A549 (cell line): ENCODE measurements around the gene BCKDK.

ENCODE experiments used
- EP300 ChIP-seq, 2 experiments: fragments of >200 bp; sonication (Bioruptor Twin); formaldehyde crosslinking; IDR thresholded peaks; 2 replicates in 1 of 2; 3 replicates in 1 of 2; pipeline ENCODE4 v1.6.1; 2016 to 2017
- ESRRA ChIP-seq: fragments of 150-350 bp; IDR thresholded peaks from 2 replicates; pipeline ENCODE4 v1.6.1; 2014; ENCODE audit warnings: mild to moderate bottlenecking, low read length, borderline replicate concordance
- JUN ChIP-seq, 2 experiments: fragments of >200 bp; sonication (Bioruptor Twin); formaldehyde crosslinking; IDR thresholded peaks; 2 replicates in 1 of 2; 3 replicates in 1 of 2; pipeline ENCODE4 v1.6.1; 2016 to 2017
- NR3C1 ChIP-seq: fragments of >200 bp; sonication (Bioruptor Twin); formaldehyde crosslinking; IDR thresholded peaks from 3 replicates; pipeline ENCODE4 v1.6.1; 2017
- POLR2A ChIP-seq: IDR thresholded peaks from 2 replicates; pipeline ENCODE4 v1.6.1; 2012; ENCODE audit warnings: mild to moderate bottlenecking, low read length
- RFX5 ChIP-seq: fragments of 450-650 bp; IDR thresholded peaks from 2 replicates; pipeline ENCODE4 v1.7.1; 2014; ENCODE audit warnings: antibody characterized with exemption, mild to moderate bottlenecking, moderate library complexity
- USF2 ChIP-seq: fragments of 450-650 bp; IDR thresholded peaks from 2 replicates; pipeline ENCODE4 v1.6.1; 2014; ENCODE audit warnings: antibody characterized with exemption
- ZNF302 ChIP-seq: fragments of 250-450 bp; sonication (Bioruptor Pico); IDR thresholded peaks from 2 replicates; pipeline ENCODE4 v1.9.0; 2021; ENCODE audit warnings: inconsistent platforms, mild to moderate bottlenecking, moderate library complexity
- TF ChIP-seq, protein P1 (sequence below): fragments of 200-600 bp; sonication (generic); IDR thresholded peaks from 2 replicates; pipeline ENCODE4 v1.6.1; 2016; ENCODE audit warnings: antibody characterized with exemption, mild to moderate bottlenecking, moderate library complexity
- TF ChIP-seq, protein P2 (sequence below): IDR thresholded peaks from 2 replicates; pipeline ENCODE4 v1.6.1; 2012
- TF ChIP-seq, protein P3 (sequence below): fragments of >200 bp; sonication (Bioruptor Twin); formaldehyde crosslinking; IDR thresholded peaks from 3 replicates; pipeline ENCODE4 v1.5.1; 2016

GRCh38 chr16:31110106-31111034 is 2.2 kb downstream of the BCKDK start:
- TF ChIP-seq, protein P1, sequence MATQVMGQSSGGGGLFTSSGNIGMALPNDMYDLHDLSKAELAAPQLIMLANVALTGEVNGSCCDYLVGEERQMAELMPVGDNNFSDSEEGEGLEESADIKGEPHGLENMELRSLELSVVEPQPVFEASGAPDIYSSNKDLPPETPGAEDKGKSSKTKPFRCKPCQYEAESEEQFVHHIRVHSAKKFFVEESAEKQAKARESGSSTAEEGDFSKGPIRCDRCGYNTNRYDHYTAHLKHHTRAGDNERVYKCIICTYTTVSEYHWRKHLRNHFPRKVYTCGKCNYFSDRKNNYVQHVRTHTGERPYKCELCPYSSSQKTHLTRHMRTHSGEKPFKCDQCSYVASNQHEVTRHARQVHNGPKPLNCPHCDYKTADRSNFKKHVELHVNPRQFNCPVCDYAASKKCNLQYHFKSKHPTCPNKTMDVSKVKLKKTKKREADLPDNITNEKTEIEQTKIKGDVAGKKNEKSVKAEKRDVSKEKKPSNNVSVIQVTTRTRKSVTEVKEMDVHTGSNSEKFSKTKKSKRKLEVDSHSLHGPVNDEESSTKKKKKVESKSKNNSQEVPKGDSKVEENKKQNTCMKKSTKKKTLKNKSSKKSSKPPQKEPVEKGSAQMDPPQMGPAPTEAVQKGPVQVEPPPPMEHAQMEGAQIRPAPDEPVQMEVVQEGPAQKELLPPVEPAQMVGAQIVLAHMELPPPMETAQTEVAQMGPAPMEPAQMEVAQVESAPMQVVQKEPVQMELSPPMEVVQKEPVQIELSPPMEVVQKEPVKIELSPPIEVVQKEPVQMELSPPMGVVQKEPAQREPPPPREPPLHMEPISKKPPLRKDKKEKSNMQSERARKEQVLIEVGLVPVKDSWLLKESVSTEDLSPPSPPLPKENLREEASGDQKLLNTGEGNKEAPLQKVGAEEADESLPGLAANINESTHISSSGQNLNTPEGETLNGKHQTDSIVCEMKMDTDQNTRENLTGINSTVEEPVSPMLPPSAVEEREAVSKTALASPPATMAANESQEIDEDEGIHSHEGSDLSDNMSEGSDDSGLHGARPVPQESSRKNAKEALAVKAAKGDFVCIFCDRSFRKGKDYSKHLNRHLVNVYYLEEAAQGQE = no peak
- no peak for TF ChIP-seq JUN (IDR thresholded peaks at IDR 0.05)
- TF ChIP-seq USF2 = no peak
- no peak for TF ChIP-seq NR3C1
- TF ChIP-seq, protein P2, sequence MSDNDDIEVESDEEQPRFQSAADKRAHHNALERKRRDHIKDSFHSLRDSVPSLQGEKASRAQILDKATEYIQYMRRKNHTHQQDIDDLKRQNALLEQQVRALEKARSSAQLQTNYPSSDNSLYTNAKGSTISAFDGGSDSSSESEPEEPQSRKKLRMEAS = no peak
- TF ChIP-seq ZNF302 (CRISPR knock-in tag) = no peak
- TF ChIP-seq, protein P3, sequence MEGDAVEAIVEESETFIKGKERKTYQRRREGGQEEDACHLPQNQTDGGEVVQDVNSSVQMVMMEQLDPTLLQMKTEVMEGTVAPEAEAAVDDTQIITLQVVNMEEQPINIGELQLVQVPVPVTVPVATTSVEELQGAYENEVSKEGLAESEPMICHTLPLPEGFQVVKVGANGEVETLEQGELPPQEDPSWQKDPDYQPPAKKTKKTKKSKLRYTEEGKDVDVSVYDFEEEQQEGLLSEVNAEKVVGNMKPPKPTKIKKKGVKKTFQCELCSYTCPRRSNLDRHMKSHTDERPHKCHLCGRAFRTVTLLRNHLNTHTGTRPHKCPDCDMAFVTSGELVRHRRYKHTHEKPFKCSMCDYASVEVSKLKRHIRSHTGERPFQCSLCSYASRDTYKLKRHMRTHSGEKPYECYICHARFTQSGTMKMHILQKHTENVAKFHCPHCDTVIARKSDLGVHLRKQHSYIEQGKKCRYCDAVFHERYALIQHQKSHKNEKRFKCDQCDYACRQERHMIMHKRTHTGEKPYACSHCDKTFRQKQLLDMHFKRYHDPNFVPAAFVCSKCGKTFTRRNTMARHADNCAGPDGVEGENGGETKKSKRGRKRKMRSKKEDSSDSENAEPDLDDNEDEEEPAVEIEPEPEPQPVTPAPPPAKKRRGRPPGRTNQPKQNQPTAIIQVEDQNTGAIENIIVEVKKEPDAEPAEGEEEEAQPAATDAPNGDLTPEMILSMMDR = no peak
- no peak for TF ChIP-seq POLR2A
- TF ChIP-seq RFX5 = no peak
- TF ChIP-seq EP300 (IDR thresholded peaks at IDR 0.05) = no peak
- no peak for TF ChIP-seq ESRRA
